Ishikawa (cell line): ENCODE data around the gene SAE1.
A peak's percentile ranks its signal among the peaks of the same experiment; 100 is the strongest.

Source experiments
- CEBPB ChIP-seq: IDR thresholded peaks from 2 replicates; pipeline ENCODE4 v1.6.1; 2012
- CREB1 ChIP-seq: IDR thresholded peaks from 2 replicates; pipeline ENCODE4 v1.6.1; 2012; ENCODE audit warnings: low read depth
- EGR1 ChIP-seq: IDR thresholded peaks from 2 replicates; pipeline ENCODE4 v1.6.1; 2012
- EP300 ChIP-seq: IDR thresholded peaks from 2 replicates; pipeline ENCODE4 v1.6.1; 2012; ENCODE audit warnings: borderline replicate concordance
- FOXM1 ChIP-seq: IDR thresholded peaks from 2 replicates; pipeline ENCODE4 v1.6.1; 2012; ENCODE audit warnings: low read depth, borderline replicate concordance
- NFIC ChIP-seq: IDR thresholded peaks from 2 replicates; pipeline ENCODE4 v1.6.1; 2012
- RAD21 ChIP-seq: IDR thresholded peaks from 2 replicates; pipeline ENCODE4 v1.6.1; 2012; ENCODE audit warnings: low read depth
- REST ChIP-seq: IDR thresholded peaks from 2 replicates; pipeline ENCODE4 v1.6.1; 2012; ENCODE audit warnings: low read depth, mild to moderate bottlenecking
- TAF1 ChIP-seq: IDR thresholded peaks from 2 replicates; pipeline ENCODE4 v1.6.1; 2012; ENCODE audit warnings: low read depth, mild to moderate bottlenecking
- TCF12 ChIP-seq: IDR thresholded peaks from 2 replicates; pipeline ENCODE4 v1.6.1; 2012; ENCODE audit warnings: low read depth
- TEAD4 ChIP-seq: IDR thresholded peaks from 2 replicates; pipeline ENCODE4 v1.6.1; 2012
- YY1 ChIP-seq: IDR thresholded peaks from 2 replicates; pipeline ENCODE4 v1.6.1; 2012; ENCODE audit warnings: low read depth
- ZBTB7A ChIP-seq: IDR thresholded peaks from 2 replicates; pipeline ENCODE4 v1.6.1; 2012; ENCODE audit warnings: low read depth
- TF ChIP-seq, protein P1 (sequence below): IDR thresholded peaks from 2 replicates; pipeline ENCODE4 v1.6.1; 2012
- TF ChIP-seq, protein P2 (sequence below): IDR thresholded peaks from 2 replicates; pipeline ENCODE4 v1.6.1; 2012

SAE1 gene

GRCh38 chr19:47130589-47131227 is at the start of gene SAE1:
Gene SAE1 (plus strand): TSS chr19:47130835. CDS start chr19:47130931, 96 bp downstream.
- TF ChIP-seq EP300 (peak; percentile 29; the same call in 1 of the 2 replicates), RAD21 (peak; percentile 33; the same call in 1 of the 2 replicates), EGR1 (peak; percentile 34), ZBTB7A (peak; percentile 76; the same call in 1 of the 2 replicates), CREB1 (no peak), NFIC (0 out of 2 replicates have a peak, but pooled peaks have one; percentile 44), YY1 (peak; percentile 84), REST (0 out of 2 replicates have a peak, but pooled peaks have one; percentile 13), FOXM1 (no peak), TAF1 (peak; percentile 96), CEBPB (no peak), TEAD4 (peak; percentile 10; the same call in 1 of the 2 replicates), TCF12 (peak; percentile 68)
- TF ChIP-seq, protein P1, sequence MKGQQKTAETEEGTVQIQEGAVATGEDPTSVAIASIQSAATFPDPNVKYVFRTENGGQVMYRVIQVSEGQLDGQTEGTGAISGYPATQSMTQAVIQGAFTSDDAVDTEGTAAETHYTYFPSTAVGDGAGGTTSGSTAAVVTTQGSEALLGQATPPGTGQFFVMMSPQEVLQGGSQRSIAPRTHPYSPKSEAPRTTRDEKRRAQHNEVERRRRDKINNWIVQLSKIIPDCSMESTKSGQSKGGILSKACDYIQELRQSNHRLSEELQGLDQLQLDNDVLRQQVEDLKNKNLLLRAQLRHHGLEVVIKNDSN, result peak; percentile 99
- TF ChIP-seq, protein P2, sequence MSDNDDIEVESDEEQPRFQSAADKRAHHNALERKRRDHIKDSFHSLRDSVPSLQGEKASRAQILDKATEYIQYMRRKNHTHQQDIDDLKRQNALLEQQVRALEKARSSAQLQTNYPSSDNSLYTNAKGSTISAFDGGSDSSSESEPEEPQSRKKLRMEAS, result peak; percentile 100

GRCh38 chr19:47081095-47081494 is 49.5 kb upstream of the SAE1 start:
- TF ChIP-seq, protein P2, result no peak
- TF ChIP-seq CREB1, result no peak

- TF ChIP-seq REST (no peak), CEBPB (no peak), TAF1 (no peak), RAD21 (no peak), NFIC (no peak)
These were observed 48.1 kb upstream of the SAE1 start for GRCh38 chr19:47082493-47082892.

- TF ChIP-seq, protein P2, result no peak
- TF ChIP-seq ZBTB7A, result no peak
- TF ChIP-seq, protein P1, result no peak
- no peak for TF ChIP-seq CEBPB
- TF ChIP-seq TAF1, result no peak
- TF ChIP-seq REST, result no peak
- no peak for TF ChIP-seq EGR1
- TF ChIP-seq CREB1, result no peak
- TF ChIP-seq FOXM1, result no peak
- no peak for TF ChIP-seq RAD21
- no peak for TF ChIP-seq NFIC
- no peak for TF ChIP-seq TCF12
- no peak for TF ChIP-seq YY1
- TF ChIP-seq EP300, result no peak
- TF ChIP-seq TEAD4, result no peak
These were observed 45.7 kb upstream of the SAE1 start for GRCh38 chr19:47084879-47085439.
